HCT116 (cell line): Measurements from ENCODE around the gene TTC9. TPM values are rescaled to one million over a fixed set of nuclear protein-coding genes. Genes with fewer than 3 reads are reported as not detected.

Experiments
- ATAC-seq: fragments of 200-7000 bp; cut with Tn5 transposase; 2 replicates; pipeline ENCODE4 v1.9.1; 2020; ENCODE audit warnings: mild to moderate bottlenecking, moderate library complexity
- BruUV-seq: library from RNA; stranded (reverse); fragments of 400-500 nt; replicated peaks from 2 replicates; lab custom pipeline; 2021; lab: Mats Ljungman, UMichigan
- CTCF ChIA-PET: fragments of 300-600 bp; sonication (Branson Sonifier 250); formaldehyde crosslinking; loops from one replicate; lab custom pipeline; 2021; ENCODE audit warnings: antibody characterized with exemption; lab: Charles Lee
- POLR2A ChIA-PET: fragments of 300-600, 350-600 bp; sonication (Branson Sonifier 250); formaldehyde crosslinking; loops from one replicate; lab custom pipeline; 2021; ENCODE audit warnings: antibody characterized with exemption; lab: Charles Lee
- RAD21 ChIA-PET, 2 experiments: fragments of 300-600 bp; sonication (Branson Sonifier 250); formaldehyde crosslinking; loops; one replicate each; lab custom pipeline; 2023; ENCODE audit warnings: low total read pairs in 2 of 2; ENCODE audit not compliant: uncharacterized antibody in 2 of 2, unreplicated experiment in 2 of 2, low non-redundant PET in 1 of 2; lab: Charles Lee
- DNase-seq: peaks from one replicate; pipeline ENCODE4 v3.0.0-alpha.2; 2010; ENCODE audit warnings: low read depth, low spot score
- H2AFZ ChIP-seq: fragments of 200-600 bp; shearing (Covaris generic), sonication (generic); 2 replicates; pipeline ENCODE4 v1.6.1; 2017; ENCODE audit warnings: low read depth, mixed run types, mixed read lengths, antibody characterized with exemption, low read length; ENCODE audit not compliant: poor library complexity, severe bottlenecking
- H3K27ac ChIP-seq: 2 replicates; pipeline ENCODE4 v1.5.1; 2012; ENCODE audit warnings: low read depth, low read length
- H3K27me3 ChIP-seq: fragments of 200-600 bp; sonication (generic); 2 replicates; pipeline ENCODE4 v1.6.1; 2016; ENCODE audit warnings: mixed run types, low read length, mixed read lengths; ENCODE audit not compliant: insufficient read depth
- H3K36me3 ChIP-seq, 2 experiments: fragments of 200-500 bp in 1 of 2; fragments of 200-600 bp in 1 of 2; sonication (Bioruptor generic) in 1 of 2; sonication (generic) in 1 of 2; 2 replicates each; pipeline versions ENCODE4 v1.5.1 to v1.6.1; 2014 to 2016; ENCODE audit warnings: low read length in 2 of 2, inconsistent platforms in 1 of 2, mixed read lengths in 1 of 2, mixed run types in 1 of 2; ENCODE audit not compliant: insufficient read depth in 2 of 2, control insufficient read depth in 1 of 2
- H3K4me1 ChIP-seq, 2 experiments: fragments of 200-600 bp in 1 of 2; sonication (generic) in 1 of 2; 2 replicates each; pipeline versions ENCODE4 v1.5.1 to v1.6.1; 2012 to 2017; ENCODE audit warnings: low read length in 2 of 2, inconsistent platforms in 1 of 2, mild to moderate bottlenecking in 1 of 2, mixed read lengths in 1 of 2, mixed run types in 1 of 2, moderate library complexity in 1 of 2; ENCODE audit not compliant: insufficient read depth in 2 of 2, control insufficient read depth in 1 of 2
- H3K4me2 ChIP-seq: fragments of 200-600 bp; sonication (generic); 2 replicates; pipeline ENCODE4 v1.6.1; 2017; ENCODE audit warnings: mixed run types, low read length, mixed read lengths
- H3K4me3 ChIP-seq, 2 experiments: fragments of 200-600 bp in 1 of 2; sonication (generic) in 1 of 2; replicated peaks in 1 of 2; 2 replicates each; pipeline ENCODE4 v1.5.1; 2011 to 2016; ENCODE audit warnings: low read length in 2 of 2, control low read depth in 1 of 2, low read depth in 1 of 2, mild to moderate bottlenecking in 1 of 2, mixed read lengths in 1 of 2, mixed run types in 1 of 2
- H3K79me2 ChIP-seq: fragments of 200-600 bp; sonication (generic); 2 replicates; pipeline ENCODE4 v1.6.1; 2017; ENCODE audit warnings: mild to moderate bottlenecking, mixed run types, low read length, moderate library complexity, mixed read lengths; ENCODE audit not compliant: insufficient read depth
- H3K9ac ChIP-seq: fragments of 200-600 bp; sonication (generic); 2 replicates; pipeline ENCODE4 v1.6.1; 2016; ENCODE audit warnings: low read length, mixed read lengths
- H3K9me2 ChIP-seq: fragments of 200-600 bp; sonication (generic), shearing (Covaris generic); 2 replicates; pipeline ENCODE4 v1.6.1; 2017; ENCODE audit warnings: mixed run types, mild to moderate bottlenecking, moderate library complexity; ENCODE audit not compliant: insufficient read depth
- H3K9me3 ChIP-seq, 2 experiments: fragments of 200-500 bp in 1 of 2; fragments of 200-600 bp in 1 of 2; sonication (Bioruptor generic) in 1 of 2; sonication (generic) in 1 of 2; 2 replicates each; pipeline ENCODE4 v1.6.1; 2014 to 2017; ENCODE audit warnings: low read length in 2 of 2, mixed read lengths in 2 of 2, inconsistent platforms in 1 of 2, low read depth in 1 of 2, mild to moderate bottlenecking in 1 of 2, mixed run types in 1 of 2, moderate library complexity in 1 of 2; ENCODE audit not compliant: control insufficient read depth in 1 of 2, insufficient read depth in 1 of 2
- H4K20me1 ChIP-seq: fragments of 200-600 bp; sonication (generic), shearing (Covaris generic); 2 replicates; pipeline ENCODE4 v1.6.1; 2017; ENCODE audit warnings: mixed run types, mild to moderate bottlenecking, moderate library complexity; ENCODE audit not compliant: insufficient read depth
- CEBPB ChIP-seq: IDR thresholded peaks from 2 replicates; pipeline ENCODE4 v1.6.1; 2012; ENCODE audit warnings: low read depth
- EGR1 ChIP-seq: IDR thresholded peaks from 2 replicates; pipeline ENCODE4 v1.6.1; 2012; ENCODE audit warnings: low read depth
- ELF1 ChIP-seq: IDR thresholded peaks from 2 replicates; pipeline ENCODE4 v1.6.1; 2012; ENCODE audit warnings: low read depth, borderline replicate concordance
- EZH2 ChIP-seq: fragments of 200-600 bp; sonication (generic); IDR thresholded peaks from 2 replicates; pipeline ENCODE4 v1.6.1; 2017; ENCODE audit warnings: antibody characterized with exemption, mixed run types
- JUND ChIP-seq: IDR thresholded peaks from 2 replicates; pipeline ENCODE4 v1.6.1; 2012
- MAX ChIP-seq: IDR thresholded peaks from 2 replicates; pipeline ENCODE4 v1.6.1; 2012
- POLR2A ChIP-seq: IDR thresholded peaks from 2 replicates; pipeline ENCODE4 v1.7.0; 2011; ENCODE audit warnings: borderline replicate concordance; ENCODE audit not compliant: insufficient read depth, insufficient read length; ENCODE audit errors: extremely low read depth
- POLR2AphosphoS5 ChIP-seq: IDR thresholded peaks from 2 replicates; pipeline ENCODE4 v1.6.1; 2011; ENCODE audit warnings: mild to moderate bottlenecking, low read depth, low read length, moderate library complexity
- SIN3A ChIP-seq: IDR thresholded peaks from 2 replicates; pipeline ENCODE4 v1.6.1; 2012; ENCODE audit warnings: low read depth
- SRF ChIP-seq: IDR thresholded peaks from 2 replicates; pipeline ENCODE4 v1.6.1; 2012; ENCODE audit warnings: low read depth
- YY1 ChIP-seq: IDR thresholded peaks from 2 replicates; pipeline ENCODE4 v1.6.1; 2011; ENCODE audit warnings: low read length, low read depth, moderate library complexity, mild to moderate bottlenecking; ENCODE audit not compliant: insufficient replicate concordance; ENCODE audit errors: extremely low read depth
- ZNF274 ChIP-seq: fragments of 200-500 bp; sonication (Bioruptor generic); IDR thresholded peaks from 2 replicates; pipeline ENCODE4 v1.6.1; 2014; ENCODE audit warnings: mild to moderate bottlenecking, low read depth, low read length, inconsistent platforms
- intact Hi-C: fragments of 100-400 bp; cut with micrococcal nuclease; formaldehyde crosslinking; loops from 2 replicates; pipeline ENCODE4 v1.10.0; 2022
- total RNA-seq: library from RNA; stranded (reverse); gene quantifications from one replicate; pipeline ENCODE4 v1.2.1, GENCODE V29; 2021; ENCODE audit not compliant: unreplicated experiment
- TF ChIP-seq, protein P1 (sequence below), 3 experiments: fragments of 200-600 bp in 1 of 3; sonication (generic) in 1 of 3; IDR thresholded peaks in 2 of 3; conservative IDR thresholded peaks in 1 of 3; 2 replicates each; pipeline ENCODE4 v1.5.1; 2012 to 2017; ENCODE audit warnings: low read depth in 2 of 3, low read length in 2 of 3, antibody characterized with exemption in 1 of 3, borderline replicate concordance in 1 of 3, control low read depth in 1 of 3, mild to moderate bottlenecking in 1 of 3, mixed read lengths in 1 of 3, mixed run types in 1 of 3, moderate library complexity in 1 of 3; ENCODE audit not compliant: insufficient read depth in 1 of 3

Gene TTC9
- total RNA-seq, 1 experiment from 2014 or later = 2.4 TPM

DNA sequence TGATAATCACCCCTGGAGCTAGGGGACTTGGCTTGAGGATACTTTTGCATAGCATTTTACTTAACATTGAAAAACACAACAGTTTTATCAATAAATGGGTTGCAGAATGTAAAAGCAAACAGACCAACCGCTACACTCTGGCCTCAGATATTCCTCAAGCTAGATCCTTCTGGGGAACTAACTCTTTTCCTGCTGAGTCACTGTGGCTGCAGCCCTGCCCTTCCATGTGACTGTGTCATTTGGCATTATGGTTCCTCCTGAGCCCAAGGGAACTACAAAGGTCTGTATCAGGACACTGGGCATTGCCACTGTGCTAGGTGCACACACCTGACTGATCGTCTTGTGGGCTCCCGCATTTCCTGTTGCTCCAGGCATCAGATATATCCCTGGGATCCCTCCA is 56.6 kb downstream of the TTC9 start:
- H3K79me2 ChIP-seq = no peaks in the 10 kb centered on the region
- DNase-seq = no peak
- H3K4me3 ChIP-seq = no peak overlapping the region
- H3K4me2 ChIP-seq = peak overlapping the region; percentile 32
- no peaks in the 10 kb centered on the region for H4K20me1 ChIP-seq
- BruUV-seq = no TSS peak
- no peaks in the 10 kb centered on the region for H3K9me3 ChIP-seq
- H3K36me3 ChIP-seq = no peaks in the 10 kb centered on the region
- TF ChIP-seq SRF = no peak
- TF ChIP-seq JUND = peak; percentile 5; the same call in 1 of the 2 replicates
- TF ChIP-seq MAX = peak; percentile 62
- H3K27ac ChIP-seq = no peak overlapping the region
- ATAC-seq = peak; percentile 74
- no peaks in the 10 kb centered on the region for H3K9me2 ChIP-seq
- ChIA-PET RAD21 (no interaction called here), CTCF (interaction anchor here (0.9 kb wide), 1 partner anchor 15 kb away, joined by 4 read pairs; no protein-coding TSS in a partner anchor), POLR2A (no interaction called here)
- no peaks in the 10 kb centered on the region for H3K27me3 ChIP-seq
- H3K4me1 ChIP-seq = peaks cover 4 to 19% of the 10 kb centered on the region in 2 experiments; a peak in 3 of 4 replicates
- H3K9ac ChIP-seq = no peak overlapping the region
- H2AFZ ChIP-seq = no peak overlapping the region
- intact Hi-C loops = no loop called here

GRCh38 chr14:70699646-70700045 is 57.9 kb downstream of the TTC9 start:
- H3K27me3 ChIP-seq = no peaks in the 10 kb centered on the region
- ATAC-seq (no peak), DNase-seq (no peak)
- intact Hi-C loops = no loop called here
- ChIA-PET POLR2A (no interaction called here), RAD21 (no interaction called here), CTCF (no interaction called here)
- peaks cover 4 to 19% of the 10 kb centered on the region in 2 experiments; a peak in 3 of 4 replicates for H3K4me1 ChIP-seq
- H3K9me3 ChIP-seq = no peaks in the 10 kb centered on the region
- H3K9ac ChIP-seq = no peak overlapping the region
- no peak overlapping the region for H3K4me2 ChIP-seq
- H3K9me2 ChIP-seq = no peaks in the 10 kb centered on the region
- BruUV-seq = no TSS peak
- no peak overlapping the region for H2AFZ ChIP-seq
- H3K79me2 ChIP-seq = no peaks in the 10 kb centered on the region
- no peak overlapping the region for H3K4me3 ChIP-seq
- H3K27ac ChIP-seq = no peak overlapping the region
- no peaks in the 10 kb centered on the region for H3K36me3 ChIP-seq
- TF ChIP-seq EZH2 (no peak), POLR2AphosphoS5 (no peak), SIN3A (no peak), ELF1 (no peak), YY1 (no peak), CEBPB (no peak), ZNF274 (no peak), POLR2A (no peak), JUND (no peak), EGR1 (no peak), SRF (no peak)
- TF ChIP-seq, protein P1, sequence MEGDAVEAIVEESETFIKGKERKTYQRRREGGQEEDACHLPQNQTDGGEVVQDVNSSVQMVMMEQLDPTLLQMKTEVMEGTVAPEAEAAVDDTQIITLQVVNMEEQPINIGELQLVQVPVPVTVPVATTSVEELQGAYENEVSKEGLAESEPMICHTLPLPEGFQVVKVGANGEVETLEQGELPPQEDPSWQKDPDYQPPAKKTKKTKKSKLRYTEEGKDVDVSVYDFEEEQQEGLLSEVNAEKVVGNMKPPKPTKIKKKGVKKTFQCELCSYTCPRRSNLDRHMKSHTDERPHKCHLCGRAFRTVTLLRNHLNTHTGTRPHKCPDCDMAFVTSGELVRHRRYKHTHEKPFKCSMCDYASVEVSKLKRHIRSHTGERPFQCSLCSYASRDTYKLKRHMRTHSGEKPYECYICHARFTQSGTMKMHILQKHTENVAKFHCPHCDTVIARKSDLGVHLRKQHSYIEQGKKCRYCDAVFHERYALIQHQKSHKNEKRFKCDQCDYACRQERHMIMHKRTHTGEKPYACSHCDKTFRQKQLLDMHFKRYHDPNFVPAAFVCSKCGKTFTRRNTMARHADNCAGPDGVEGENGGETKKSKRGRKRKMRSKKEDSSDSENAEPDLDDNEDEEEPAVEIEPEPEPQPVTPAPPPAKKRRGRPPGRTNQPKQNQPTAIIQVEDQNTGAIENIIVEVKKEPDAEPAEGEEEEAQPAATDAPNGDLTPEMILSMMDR (IDR thresholded peaks at IDR 0.05 in 2 of 3, conservative IDR thresholded peaks at IDR 0.05 in 1 of 3; ENCODE audit: borderline replicate concordance in 1 of 3, insufficient read depth in 1 of 3, low read depth in 2 of 3, low read length in 2 of 3) = no peak
- no peaks in the 10 kb centered on the region for H4K20me1 ChIP-seq
